ENCODE measurements around the gene ONECUT3.

Gene ONECUT3

GRCh38 chr19:1742989-1743696 is 10.2 kb upstream of the ONECUT3 start:
- no peak for DNase-seq

GRCh38 chr19:1744133-1744665 is 9.1 kb upstream of the ONECUT3 start:
- no peak for DNase-seq

GRCh38 chr19:1744822-1745563 is 8.3 kb upstream of the ONECUT3 start:
- no peak for DNase-seq

DNA sequence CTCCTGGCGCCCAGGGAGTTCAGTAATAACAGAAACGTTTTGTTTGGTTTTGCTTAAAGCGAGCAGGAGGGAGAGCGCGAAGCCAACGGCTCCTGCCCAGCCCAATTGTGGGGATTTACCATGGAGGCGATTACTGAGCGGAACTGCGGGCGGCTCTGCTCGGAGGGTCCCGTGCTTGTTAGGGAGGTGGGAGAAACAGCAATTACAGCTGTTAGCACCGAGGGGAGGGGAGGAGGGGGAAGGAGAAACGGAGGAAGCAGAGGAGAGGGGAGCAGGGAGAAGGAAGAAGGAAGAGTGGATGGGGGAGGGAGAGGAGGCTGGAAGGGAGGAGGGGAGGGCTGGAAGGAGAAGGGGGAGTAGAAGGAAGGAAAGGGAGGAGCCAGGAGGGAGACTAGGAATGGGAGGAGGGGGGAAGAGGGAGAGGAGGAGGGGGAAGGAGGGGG is 7.7 kb upstream of the ONECUT3 start:
- DNase-seq: no peak

DNA sequence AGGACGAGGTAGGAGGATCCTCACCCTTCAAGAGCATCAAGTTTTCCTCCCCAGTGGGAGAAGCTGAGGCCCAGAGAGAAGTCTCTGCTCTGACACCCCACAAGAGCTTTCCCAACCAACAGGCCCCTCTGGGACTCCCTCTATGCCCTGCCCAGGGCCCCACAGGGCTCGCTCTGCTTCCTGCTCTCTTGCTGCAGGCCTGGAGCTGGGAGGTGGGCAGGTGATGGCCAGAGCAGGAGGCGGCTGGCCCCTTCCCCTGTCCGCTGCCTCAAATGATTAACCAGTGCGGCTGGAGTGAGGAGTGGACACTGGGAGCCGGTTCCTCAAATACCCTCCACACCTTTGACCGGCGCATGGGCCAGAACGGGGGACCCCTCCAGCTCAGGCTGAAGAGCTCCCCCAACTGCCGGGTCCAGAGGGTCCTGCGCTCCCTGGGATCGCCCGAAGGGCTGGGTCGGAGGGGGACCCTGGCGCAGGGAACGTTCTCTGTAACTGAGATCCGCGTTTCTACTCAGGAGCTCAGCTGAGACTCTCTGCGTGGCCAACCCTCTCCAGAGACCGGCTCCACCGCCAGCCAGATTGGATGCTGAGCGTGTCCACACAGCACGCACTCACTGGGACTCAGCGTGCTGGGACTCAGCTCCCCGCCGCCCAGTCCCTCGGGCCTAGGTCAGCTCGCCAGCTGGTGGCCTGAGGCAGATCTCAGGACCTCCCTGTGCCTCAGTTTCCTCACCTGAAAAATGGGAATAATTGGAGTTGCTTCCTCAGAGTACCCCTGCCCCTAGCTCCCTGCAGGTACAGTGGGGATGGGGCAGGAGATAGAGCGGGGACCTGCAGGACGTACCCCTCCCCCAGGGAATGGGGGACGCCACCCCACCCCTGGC is 6.7 kb upstream of the ONECUT3 start:
- no peak for DNase-seq

- no peak for DNase-seq
These were observed 5.8 kb upstream of the ONECUT3 start for GRCh38 chr19:1747285-1748114.

GRCh38 chr19:1748115-1748872 is 5.0 kb upstream of the ONECUT3 start:
- no peak for DNase-seq

DNA sequence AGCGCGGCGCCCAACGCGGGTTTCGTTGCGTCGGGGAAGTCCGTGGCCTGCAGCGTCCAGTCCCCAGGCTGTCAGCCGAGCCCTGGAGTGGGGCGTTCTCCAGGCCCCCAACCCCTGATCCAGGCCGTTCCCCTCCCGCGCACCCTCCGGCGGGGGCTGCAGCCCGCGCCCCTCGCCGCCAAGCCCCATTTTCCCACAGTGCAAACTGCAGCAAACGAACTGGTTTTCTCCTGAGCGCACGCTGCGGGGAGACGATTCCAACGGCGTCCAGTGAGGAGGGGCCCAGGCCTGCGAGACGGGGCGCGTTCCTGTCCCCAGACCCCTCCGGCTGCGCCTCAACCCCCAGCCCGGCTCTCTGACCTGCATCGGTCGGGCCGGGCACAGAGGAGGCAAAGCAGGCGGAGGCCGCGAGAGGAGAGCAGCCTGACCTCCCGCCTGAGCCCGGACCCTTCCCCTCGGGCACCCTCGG is 4.4 kb upstream of the ONECUT3 start:
- DNase-seq: no peak

DNA sequence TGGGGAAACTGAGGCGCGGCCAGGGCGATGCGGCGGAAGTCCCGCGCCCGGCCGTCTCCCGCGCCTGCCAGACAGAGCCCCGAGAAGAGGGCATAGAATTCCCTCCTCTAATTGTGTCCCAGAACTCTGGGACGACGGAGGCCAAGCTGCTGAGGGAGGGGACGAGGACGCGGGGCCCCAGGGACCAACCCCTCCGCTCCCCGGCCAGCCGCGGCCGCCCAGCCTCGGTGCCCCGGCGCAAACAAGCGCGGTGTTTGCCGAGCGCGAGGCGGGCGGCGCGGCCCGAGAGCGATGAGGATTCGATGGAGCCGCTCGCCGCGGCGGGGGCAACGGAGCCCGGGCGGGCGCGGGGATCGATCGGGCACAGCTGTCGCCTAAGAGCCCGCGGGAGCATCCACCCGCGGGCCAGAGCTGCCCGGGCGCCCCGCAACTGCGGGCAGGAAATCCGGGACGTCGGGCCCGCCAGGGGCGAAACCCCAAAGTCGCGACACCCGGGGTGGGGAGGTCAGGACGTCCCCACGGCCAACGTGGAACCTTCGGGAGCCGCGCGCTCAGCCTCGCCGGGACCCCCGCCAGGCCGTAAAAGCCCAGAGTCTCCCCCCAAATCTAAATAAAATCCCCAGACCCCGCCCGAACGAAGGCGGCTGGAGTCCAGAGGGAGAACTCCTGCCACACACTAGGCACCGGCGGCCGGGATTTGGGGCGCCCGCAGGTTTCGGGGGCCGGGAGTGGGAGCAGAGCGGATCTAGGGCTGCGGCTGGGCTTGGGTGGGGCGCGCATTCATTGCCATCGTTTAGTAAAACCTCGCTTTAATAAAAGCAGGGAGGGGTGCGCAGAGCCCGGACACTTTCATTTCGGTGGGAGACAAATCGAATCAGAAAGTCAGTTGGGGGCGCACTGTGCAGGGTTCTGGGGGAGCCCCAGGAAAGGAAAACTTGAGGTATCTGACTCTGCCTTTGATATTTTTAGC is 3.6 kb upstream of the ONECUT3 start:
- no peak for DNase-seq

- no peak for DNase-seq
These were observed 2.8 kb upstream of the ONECUT3 start for GRCh38 chr19:1750343-1751021.

GRCh38 chr19:1751367-1752008 is 1.8 kb upstream of the ONECUT3 start:
- DNase-seq: no peak

- DNase-seq: no peak
These were observed 1.1 kb upstream of the ONECUT3 start for GRCh38 chr19:1752009-1752756.

DNA sequence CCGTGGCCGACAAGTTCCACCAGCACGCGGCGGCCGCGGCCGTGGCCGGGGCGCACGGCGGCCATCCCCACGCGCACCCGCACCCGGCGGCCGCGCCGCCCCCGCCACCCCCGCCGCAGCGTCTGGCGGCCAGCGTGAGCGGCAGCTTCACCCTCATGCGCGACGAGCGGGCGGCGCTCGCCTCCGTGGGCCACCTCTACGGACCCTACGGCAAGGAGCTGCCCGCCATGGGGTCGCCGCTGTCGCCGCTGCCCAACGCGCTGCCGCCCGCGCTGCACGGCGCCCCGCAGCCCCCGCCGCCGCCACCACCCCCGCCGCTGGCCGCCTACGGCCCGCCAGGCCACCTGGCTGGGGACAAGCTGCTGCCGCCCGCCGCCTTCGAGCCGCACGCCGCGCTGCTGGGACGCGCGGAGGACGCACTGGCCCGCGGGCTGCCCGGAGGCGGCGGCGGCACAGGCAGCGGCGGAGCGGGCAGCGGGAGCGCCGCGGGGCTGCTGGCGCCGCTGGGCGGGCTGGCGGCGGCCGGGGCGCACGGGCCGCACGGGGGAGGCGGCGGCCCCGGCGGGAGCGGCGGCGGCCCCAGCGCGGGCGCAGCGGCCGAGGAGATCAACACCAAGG is 821 bp downstream of the ONECUT3 start:
- no peak for DNase-seq

GRCh38 chr19:1754636-1755466 is 1.5 kb downstream of the ONECUT3 start:
- no peak for DNase-seq

- DNase-seq: no peak
These were observed 2.3 kb downstream of the ONECUT3 start for GRCh38 chr19:1755467-1756171.

DNA sequence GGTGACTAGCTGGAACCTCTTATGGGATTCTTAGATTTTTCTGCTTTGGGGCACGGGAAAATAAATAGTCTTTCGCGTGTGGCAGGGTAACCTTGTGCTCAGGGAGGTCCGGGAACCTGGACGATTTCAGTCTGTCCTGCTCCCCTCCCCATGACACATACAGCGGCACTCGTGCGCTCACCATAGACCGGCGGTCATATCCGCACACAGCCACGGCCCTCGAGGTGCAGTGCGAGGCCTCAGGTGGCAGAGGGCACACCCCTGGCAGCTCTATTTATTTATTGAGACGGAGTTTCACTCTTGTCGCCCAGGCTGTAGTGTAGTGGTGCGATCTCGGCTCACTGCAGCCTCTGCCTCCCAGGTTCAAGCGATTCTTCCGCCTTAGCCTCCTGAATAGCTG is 3.0 kb downstream of the ONECUT3 start:
- DNase-seq: no peak
